Inferior parietal cortex (tissue), 1 donor: Measurements from ENCODE around the gene FXN.
"Not testable (repeated sequence)": the region's sequence is repeated elsewhere in the genome, so short reads cannot be mapped to it uniquely, and the experiment has no call there.

Experiments used
- DNase-seq: peaks from one replicate; pipeline ENCODE4 v3.0.0-alpha.2; 2016; ENCODE audit errors: extremely low spot score

Gene FXN

DNA sequence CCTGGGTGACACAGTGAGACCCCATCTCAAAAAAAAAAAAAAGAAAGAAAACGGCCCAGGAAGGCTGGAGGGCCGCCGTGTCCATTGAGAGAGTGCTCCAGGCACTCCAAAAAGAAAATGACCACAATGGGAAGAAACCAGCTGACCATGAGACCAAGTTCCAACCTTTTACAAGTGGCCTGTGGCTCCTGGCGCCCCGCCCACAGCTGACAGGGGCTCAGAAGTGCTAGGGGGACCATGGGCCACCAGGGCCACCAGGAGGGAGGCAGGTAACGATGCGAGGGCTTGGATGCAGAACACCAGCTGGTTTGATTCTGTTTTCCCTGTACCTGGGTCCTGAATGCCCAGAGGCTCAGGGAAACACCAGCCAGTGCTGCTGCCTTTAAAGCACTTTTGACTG lies 34.6 kb downstream of the FXN start:
- no peak for DNase-seq

GRCh38 chr9:69071059-69071458 lies 35.5 kb downstream of the FXN start:
- DNase-seq, result no peak

DNA sequence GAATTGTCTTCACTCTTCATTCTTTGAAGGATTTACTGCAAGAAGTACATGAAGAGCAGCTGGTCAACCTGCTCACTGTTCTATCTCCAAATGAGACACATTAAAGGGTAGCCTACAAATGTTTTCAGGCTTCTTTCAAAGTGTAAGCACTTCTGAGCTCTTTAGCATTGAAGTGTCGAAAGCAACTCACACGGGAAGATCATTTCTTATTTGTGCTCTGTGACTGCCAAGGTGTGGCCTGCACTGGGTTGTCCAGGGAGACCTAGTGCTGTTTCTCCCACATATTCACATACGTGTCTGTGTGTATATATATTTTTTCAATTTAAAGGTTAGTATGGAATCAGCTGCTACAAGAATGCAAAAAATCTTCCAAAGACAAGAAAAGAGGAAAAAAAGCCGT lies 37.6 kb downstream of the FXN start:
- DNase-seq, result no peak

- no peak for DNase-seq
These were observed 39.2 kb downstream of the FXN start for GRCh38 chr9:69074801-69075200.

- no peak for DNase-seq
These were observed 41.0 kb downstream of the FXN start for GRCh38 chr9:69076550-69076949.

DNA sequence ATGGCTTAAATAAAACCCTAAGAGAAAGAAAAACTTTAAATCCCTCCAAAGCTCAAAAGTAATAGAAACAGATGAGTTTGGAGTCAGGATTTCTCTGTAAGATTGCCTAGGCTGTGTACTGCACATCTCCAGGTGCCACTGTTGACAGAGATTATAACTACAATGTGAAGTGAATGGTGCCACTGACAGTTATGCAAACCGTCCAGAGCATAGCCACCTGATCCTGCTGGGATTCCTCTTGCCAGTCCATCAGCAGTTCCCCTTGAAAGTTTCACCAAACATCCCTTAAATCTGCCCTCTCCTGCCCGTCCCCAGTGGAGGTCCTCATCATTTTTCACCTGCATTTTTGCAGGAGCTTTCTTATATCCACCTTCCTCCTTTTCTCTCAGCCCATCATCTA lies 42.5 kb downstream of the FXN start:
- no peak for DNase-seq

GRCh38 chr9:69078581-69078980 lies 43.0 kb downstream of the FXN start:
- DNase-seq, result no peak

- DNase-seq, result no peak
These were observed 43.6 kb downstream of the FXN start for GRCh38 chr9:69079186-69079585.

DNA sequence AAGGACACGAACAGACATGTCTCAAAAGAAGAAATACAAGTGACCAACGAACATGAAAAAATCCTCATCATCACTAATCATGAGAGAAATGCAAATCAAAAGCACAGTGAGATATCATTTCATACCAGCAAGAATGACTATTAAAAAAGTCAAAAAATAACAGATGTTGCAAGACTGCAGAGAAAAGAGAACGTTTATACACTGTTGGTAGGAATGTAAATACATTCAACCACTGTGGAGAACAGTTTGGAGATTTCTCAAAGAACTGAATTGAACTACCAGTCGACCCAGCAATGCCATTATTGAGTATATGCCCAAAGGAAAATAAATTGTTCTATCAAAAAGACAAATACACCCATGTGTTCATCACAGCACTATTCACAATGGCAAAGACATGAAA lies 45.7 kb downstream of the FXN start:
- no peak for DNase-seq

- no peak for DNase-seq
These were observed 47.8 kb downstream of the FXN start for GRCh38 chr9:69083321-69083720.

DNA sequence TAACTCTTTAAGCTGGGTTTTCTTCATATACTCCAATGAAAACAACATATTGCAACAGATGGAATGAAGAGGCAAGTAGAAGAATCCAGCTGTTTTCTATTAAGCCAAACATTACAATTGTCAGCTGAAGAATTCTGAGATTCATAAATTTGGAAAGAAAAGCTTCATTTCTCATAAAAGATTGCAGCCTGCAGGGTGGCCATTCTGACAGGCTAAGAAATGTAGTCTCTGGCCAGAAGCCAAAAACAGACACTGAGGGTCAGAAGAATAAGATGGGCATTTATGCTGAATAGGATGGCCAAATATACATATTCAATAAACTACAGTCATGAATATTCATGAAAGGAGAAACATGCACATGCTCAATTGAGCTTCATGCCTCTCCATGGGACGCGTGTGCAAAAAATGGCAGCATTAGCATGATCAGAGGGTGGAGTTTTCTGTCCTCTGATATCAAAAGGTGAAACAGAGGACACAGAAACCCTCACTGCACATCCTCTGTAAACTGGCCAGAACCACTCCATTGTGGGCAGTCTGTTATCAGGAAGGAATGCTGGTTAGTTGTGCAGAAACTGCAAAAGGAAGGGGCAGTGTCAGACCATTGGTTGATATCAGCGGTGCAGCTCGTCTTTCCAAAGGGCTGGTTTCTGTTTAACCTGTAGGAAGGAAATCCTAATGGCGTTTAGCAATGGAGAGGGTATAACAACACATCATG lies 50.2 kb downstream of the FXN start:
- DNase-seq, result no peak

- DNase-seq, result no peak
These were observed 50.8 kb downstream of the FXN start for GRCh38 chr9:69086312-69086711.

DNA sequence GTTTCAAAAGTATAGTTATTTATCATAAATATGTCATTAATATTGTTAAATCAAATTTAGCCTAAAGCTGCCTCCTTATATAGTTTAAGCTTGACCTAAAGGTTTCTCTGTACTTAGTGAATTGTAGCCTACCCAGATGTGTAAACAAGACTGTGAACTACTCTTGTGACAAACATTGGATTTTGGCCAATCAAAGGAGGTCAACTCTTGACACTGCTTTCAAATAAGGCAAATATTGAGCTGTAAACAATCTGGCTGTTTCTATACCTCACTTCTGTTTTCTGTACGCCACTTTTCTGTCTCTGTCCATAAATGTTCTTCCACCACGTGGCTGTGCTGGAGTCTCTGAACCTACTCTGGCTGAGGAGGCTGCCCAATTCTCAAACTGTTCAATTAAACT lies 51.2 kb downstream of the FXN start:
- no peak for DNase-seq

- no peak for DNase-seq
These were observed 53.5 kb downstream of the FXN start for GRCh38 chr9:69089082-69089481.

DNA sequence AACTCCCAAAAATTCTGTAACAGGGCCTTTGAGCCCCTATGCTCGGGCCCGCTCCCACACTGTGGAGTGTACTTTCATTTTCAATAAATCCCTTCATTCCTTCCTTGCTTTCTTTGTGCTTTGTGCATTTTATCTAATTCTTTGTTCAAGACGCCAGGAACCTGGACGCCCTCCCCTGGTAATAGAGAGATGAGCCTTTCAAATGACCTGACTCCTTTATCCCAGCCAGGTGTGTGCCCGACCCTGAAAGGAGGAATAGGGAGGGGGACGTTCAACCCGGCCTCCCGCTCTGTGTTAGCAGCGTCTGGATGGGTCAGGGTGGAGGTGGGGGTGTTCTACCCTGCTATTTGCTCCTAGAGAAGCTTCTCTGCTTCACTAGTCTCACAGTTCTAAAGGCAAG lies 53.9 kb downstream of the FXN start:
- no peak for DNase-seq

GRCh38 chr9:69090140-69090750 lies 54.7 kb downstream of the FXN start:
- no peak for DNase-seq

DNA sequence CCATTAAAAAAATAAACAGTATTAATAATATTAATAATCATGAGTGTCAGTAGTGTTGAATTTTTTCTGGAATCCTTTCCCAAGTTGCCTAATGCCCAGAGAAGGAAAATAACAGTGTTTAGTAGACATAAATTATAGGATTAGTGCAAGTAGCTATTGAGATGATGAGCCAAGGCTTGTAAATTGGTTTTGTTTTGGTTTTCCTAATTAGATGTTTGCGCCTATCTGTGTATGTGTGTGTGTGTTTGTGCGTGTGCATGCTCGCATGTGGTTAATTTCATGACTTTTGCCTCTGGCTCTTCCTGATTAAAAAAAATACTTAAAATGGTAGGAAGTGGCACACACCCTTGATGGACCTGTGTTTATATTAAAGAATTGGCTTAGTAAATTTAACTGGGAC lies 55.4 kb downstream of the FXN start:
- no peak for DNase-seq

GRCh38 chr9:69093471-69094103 lies 58.0 kb downstream of the FXN start:
- no peak for DNase-seq

DNA sequence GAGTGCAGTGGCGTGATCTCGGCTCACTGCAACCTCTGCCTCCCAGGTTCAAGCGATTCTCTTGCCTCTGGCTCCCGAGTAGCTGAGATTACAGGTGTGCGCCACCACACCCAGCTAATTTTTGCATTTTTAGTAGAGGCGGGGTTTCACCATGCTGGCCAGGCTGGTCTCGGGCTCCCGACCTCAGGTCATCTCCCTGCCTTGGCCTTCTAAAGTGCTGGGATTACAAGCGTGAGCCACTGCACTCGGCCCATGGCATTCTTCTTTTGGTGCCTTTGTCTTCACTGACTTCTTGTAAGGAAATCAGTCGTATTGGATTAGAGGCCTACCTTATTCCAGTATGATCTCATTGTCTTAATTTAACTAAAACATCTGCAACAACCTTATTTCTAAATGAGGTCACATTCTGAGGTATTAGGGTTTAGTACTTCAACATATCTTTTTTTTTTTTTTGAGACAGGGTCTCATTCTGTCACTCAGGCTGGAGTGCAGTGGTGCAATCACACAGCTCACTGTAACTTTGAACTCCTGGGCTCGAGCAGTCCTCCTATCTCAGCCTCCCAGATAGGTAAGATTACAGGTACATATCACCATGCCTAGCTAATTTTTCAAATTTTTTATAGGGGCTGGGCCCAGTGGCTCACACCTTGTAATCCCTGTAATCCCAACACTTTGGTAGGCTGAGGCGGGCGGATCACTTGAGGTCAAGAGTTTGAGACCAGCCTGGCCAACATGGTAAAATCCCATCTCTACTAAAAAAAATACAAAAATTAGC lies 59.0 kb downstream of the FXN start:
- DNase-seq, result not testable (repeated sequence)

- no peak for DNase-seq
These were observed 61.5 kb downstream of the FXN start for GRCh38 chr9:69097064-69097463.

- DNase-seq, result no peak
These were observed 62.5 kb downstream of the FXN start for GRCh38 chr9:69097923-69098593.
